NCI-H748 treated with DMSO at 0.1 percent for 48 hours (cell line): ENCODE measurements around the gene CARF.

Source experiments
- DNase-seq: peaks from one replicate; lab custom pipeline; 2025; lab: John Stamatoyannopoulos, UW

The CARF gene

GRCh38 chr2:203018181-203018580 lies 106.1 kb downstream of the CARF start:
- DNase-seq, result no peak

GRCh38 chr2:203019142-203019541 lies 107.1 kb downstream of the CARF start:
- no peak for DNase-seq

- DNase-seq, result no peak
Observed at GRCh38 chr2:203021991-203022390, 109.9 kb downstream of the CARF start.

GRCh38 chr2:203022751-203023150 lies 110.7 kb downstream of the CARF start:
- no peak for DNase-seq

- DNase-seq, result no peak
Observed at GRCh38 chr2:203025592-203025991, 113.5 kb downstream of the CARF start.

- no peak for DNase-seq
Observed at GRCh38 chr2:203030545-203030944, 118.5 kb downstream of the CARF start.

- DNase-seq, result no peak
Observed at GRCh38 chr2:203030991-203031390, 118.9 kb downstream of the CARF start.

- no peak for DNase-seq
Observed at GRCh38 chr2:203033395-203033794, 121.3 kb downstream of the CARF start.

GRCh38 chr2:203035879-203036470 lies 123.9 kb downstream of the CARF start:
- DNase-seq, result no peak
